HG02610 (cell line): ENCODE data around the gene CT45A2.
"Not testable (repeated sequence)": the region's sequence is repeated elsewhere in the genome, so short reads cannot be mapped to it uniquely, and the experiment has no call there.

Experiments
- ATAC-seq: cut with Tn5 transposase; IDR thresholded peaks from one replicate; pipeline ENCODE4 v1.9.1; 2021; ENCODE audit warnings: mild to moderate bottlenecking, moderate library complexity; ENCODE audit not compliant: unreplicated experiment

The CT45A2 gene, protein sequence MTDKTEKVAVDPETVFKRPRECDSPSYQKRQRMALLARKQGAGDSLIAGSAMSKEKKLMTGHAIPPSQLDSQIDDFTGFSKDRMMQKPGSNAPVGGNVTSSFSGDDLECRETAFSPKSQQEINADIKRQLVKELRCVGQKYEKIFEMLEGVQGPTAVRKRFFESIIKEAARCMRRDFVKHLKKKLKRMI

DNA sequence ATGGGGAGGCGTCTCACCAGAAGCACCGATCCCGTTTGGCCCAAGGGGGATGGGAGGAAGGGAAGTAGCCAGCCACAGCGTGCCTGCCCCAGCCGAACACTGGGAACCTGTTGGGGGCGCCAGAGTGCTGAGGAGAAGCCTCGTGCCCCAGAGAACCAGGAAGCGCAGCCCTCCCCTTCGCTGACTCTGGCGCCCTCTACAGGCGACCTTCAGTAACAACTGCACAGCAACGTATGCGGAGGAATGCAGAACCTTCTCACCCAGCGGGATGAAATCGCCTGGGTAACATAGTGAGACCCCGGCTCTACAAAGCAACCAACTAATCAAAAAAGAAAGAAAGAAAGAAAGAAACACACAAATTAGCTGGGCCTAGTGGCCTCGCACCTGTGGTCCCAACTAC lies at the start of gene CT45A2:
TSS of gene CT45A2 (minus strand) at position 101 of the 400 bp plus-strand sequence. CDS start 3,747 bp downstream, outside the sequence.
- ATAC-seq, result not testable (repeated sequence)

DNA sequence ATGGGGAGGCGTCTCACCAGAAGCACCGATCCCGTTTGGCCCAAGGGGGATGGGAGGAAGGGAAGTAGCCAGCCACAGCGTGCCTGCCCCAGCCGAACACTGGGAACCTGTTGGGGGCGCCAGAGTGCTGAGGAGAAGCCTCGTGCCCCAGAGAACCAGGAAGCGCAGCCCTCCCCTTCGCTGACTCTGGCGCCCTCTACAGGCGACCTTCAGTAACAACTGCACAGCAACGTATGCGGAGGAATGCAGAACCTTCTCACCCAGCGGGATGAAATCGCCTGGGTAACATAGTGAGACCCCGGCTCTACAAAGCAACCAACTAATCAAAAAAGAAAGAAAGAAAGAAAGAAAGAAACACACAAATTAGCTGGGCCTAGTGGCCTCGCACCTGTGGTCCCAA lies 34.6 kb upstream of the CT45A2 start, which contains the start of gene CT45A8:
TSS of gene CT45A8 (minus strand) at position 101 of the 400 bp plus-strand sequence. CDS start 3,755 bp downstream, outside the sequence.
- ATAC-seq, result not testable (repeated sequence)

DNA sequence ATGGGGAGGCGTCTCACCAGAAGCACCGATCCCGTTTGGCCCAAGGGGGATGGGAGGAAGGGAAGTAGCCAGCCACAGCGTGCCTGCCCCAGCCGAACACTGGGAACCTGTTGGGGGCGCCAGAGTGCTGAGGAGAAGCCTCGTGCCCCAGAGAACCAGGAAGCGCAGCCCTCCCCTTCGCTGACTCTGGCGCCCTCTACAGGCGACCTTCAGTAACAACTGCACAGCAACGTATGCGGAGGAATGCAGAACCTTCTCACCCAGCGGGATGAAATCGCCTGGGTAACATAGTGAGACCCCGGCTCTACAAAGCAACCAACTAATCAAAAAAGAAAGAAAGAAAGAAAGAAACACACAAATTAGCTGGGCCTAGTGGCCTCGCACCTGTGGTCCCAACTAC lies 17.4 kb upstream of the CT45A2 start, which contains the start of gene CT45A7:
TSS of gene CT45A7 (minus strand) at position 101 of the 400 bp plus-strand sequence. CDS start 3,747 bp downstream, outside the sequence.
- ATAC-seq, result not testable (repeated sequence)

DNA sequence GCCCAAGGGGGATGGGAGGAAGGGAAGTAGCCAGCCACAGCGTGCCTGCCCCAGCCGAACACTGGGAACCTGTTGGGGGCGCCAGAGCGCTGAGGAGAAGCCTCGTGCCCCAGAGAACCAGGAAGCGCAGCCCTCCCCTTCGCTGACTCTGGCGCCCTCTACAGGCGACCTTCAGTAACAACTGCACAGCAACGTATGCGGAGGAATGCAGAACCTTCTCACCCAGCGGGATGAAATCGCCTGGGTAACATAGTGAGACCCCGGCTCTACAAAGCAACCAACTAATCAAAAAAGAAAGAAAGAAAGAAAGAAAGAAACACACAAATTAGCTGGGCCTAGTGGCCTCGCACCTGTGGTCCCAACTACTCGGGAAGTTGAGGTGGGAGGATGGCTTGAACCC lies 17.1 kb downstream of the CT45A2 start, which contains the start of gene CT45A6:
TSS of gene CT45A6 (minus strand) at position 101 of the 400 bp plus-strand sequence. CDS start 3,794 bp downstream, outside the sequence.
- ATAC-seq, result not testable (repeated sequence)

DNA sequence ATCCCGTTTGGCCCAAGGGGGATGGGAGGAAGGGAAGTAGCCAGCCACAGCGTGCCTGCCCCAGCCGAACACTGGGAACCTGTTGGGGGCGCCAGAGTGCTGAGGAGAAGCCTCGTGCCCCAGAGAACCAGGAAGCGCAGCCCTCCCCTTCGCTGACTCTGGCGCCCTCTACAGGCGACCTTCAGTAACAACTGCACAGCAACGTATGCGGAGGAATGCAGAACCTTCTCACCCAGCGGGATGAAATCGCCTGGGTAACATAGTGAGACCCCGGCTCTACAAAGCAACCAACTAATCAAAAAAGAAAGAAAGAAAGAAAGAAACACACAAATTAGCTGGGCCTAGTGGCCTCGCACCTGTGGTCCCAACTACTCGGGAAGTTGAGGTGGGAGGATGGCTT lies 34.4 kb downstream of the CT45A2 start, which contains the start of gene CT45A5:
TSS of gene CT45A5 (minus strand) at position 101 of the 400 bp plus-strand sequence. CDS start 3,774 bp downstream, outside the sequence.
- ATAC-seq, result not testable (repeated sequence)

DNA sequence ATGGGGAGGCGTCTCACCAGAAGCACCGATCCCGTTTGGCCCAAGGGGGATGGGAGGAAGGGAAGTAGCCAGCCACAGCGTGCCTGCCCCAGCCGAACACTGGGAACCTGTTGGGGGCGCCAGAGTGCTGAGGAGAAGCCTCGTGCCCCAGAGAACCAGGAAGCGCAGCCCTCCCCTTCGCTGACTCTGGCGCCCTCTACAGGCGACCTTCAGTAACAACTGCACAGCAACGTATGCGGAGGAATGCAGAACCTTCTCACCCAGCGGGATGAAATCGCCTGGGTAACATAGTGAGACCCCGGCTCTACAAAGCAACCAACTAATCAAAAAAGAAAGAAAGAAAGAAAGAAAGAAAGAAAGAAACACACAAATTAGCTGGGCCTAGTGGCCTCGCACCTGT lies 51.7 kb downstream of the CT45A2 start, which contains the start of gene CT45A3:
TSS of gene CT45A3 (minus strand) at position 101 of the 400 bp plus-strand sequence. CDS start 3,747 bp downstream, outside the sequence.
- ATAC-seq, result not testable (repeated sequence)
